Keratinocyte (primary cell): ENCODE results near the gene ZDHHC1. TPM values are rescaled to one million over a fixed set of nuclear protein-coding genes. Genes with fewer than 3 reads are reported as not detected.

Experiments used
- DNase-seq: peaks from one replicate; pipeline ENCODE4 v3.0.0-alpha.2; 2011; ENCODE audit warnings: low read depth, missing footprints, low spot score
- FAIRE-seq: peaks from 2 replicates; lab custom pipeline; 2011; peaks lifted over from hg19 to GRCh38; lab: Jason Lieb, UNC
- H2AFZ ChIP-seq: 2 replicates; pipeline ENCODE4 v1.6.0; 2012; ENCODE audit warnings: low read length, control low read depth, inconsistent platforms; ENCODE audit not compliant: control insufficient read depth
- H3K27ac ChIP-seq: 2 replicates; pipeline ENCODE4 v1.5.1; 2011; ENCODE audit warnings: low read length; ENCODE audit not compliant: control insufficient read depth, insufficient read depth
- H3K27me3 ChIP-seq: 3 replicates; pipeline ENCODE4 v1.6.0; 2011; ENCODE audit warnings: low read length; ENCODE audit not compliant: control insufficient read depth, insufficient read depth; ENCODE audit errors: extremely low read depth
- H3K36me3 ChIP-seq, 2 experiments: 2 replicates in 1 of 2; 3 replicates in 1 of 2; pipeline ENCODE4 v1.5.1; 2011; ENCODE audit warnings: low read length in 2 of 2, mild to moderate bottlenecking in 1 of 2; ENCODE audit not compliant: control insufficient read depth in 2 of 2, insufficient read depth in 2 of 2; ENCODE audit errors: extremely low read depth in 1 of 2
- H3K4me1 ChIP-seq: 3 replicates; pipeline ENCODE4 v1.5.1; 2011; ENCODE audit warnings: low read length; ENCODE audit not compliant: control insufficient read depth, insufficient read depth; ENCODE audit errors: extremely low read depth
- H3K4me2 ChIP-seq: 3 replicates; pipeline ENCODE4 v1.6.0; 2011; ENCODE audit warnings: low read depth, low read length; ENCODE audit not compliant: control insufficient read depth, insufficient read depth; ENCODE audit errors: extremely low read depth
- H3K4me3 ChIP-seq, 3 experiments: fragments of 200-600 bp in 1 of 3; sonication (generic) in 1 of 3; 2 replicates in 2 of 3; 3 replicates in 1 of 3; pipeline ENCODE4 v1.5.1; 2011 to 2016; ENCODE audit warnings: low read length in 3 of 3, mild to moderate bottlenecking in 3 of 3, control low read depth in 2 of 3, inconsistent platforms in 1 of 3, low read depth in 1 of 3, mixed read lengths in 1 of 3, mixed run types in 1 of 3, moderate library complexity in 1 of 3; ENCODE audit not compliant: control insufficient read depth in 2 of 3, insufficient read depth in 2 of 3; ENCODE audit errors: extremely low read depth in 1 of 3
- H3K79me2 ChIP-seq: 2 replicates; pipeline ENCODE4 v1.6.0; 2012; ENCODE audit warnings: low read length; ENCODE audit not compliant: control insufficient read depth, insufficient read depth
- H3K9ac ChIP-seq: 3 replicates; pipeline ENCODE4 v1.6.0; 2011; ENCODE audit warnings: low read length; ENCODE audit not compliant: control insufficient read depth, insufficient read depth; ENCODE audit errors: extremely low read depth
- H3K9me1 ChIP-seq: 3 replicates; pipeline ENCODE4 v1.6.0; 2011; ENCODE audit warnings: low read length; ENCODE audit not compliant: control insufficient read depth, insufficient read depth; ENCODE audit errors: extremely low read depth
- H3K9me3 ChIP-seq: 2 replicates; pipeline ENCODE4 v1.5.1; 2012; ENCODE audit warnings: low read depth, low read length; ENCODE audit not compliant: control insufficient read depth
- H4K20me1 ChIP-seq: 3 replicates; pipeline ENCODE4 v1.6.0; 2011; ENCODE audit warnings: low read length; ENCODE audit not compliant: control insufficient read depth, insufficient read depth; ENCODE audit errors: extremely low read depth
- EZH2 ChIP-seq: IDR thresholded peaks from one replicate; pipeline ENCODE4 v1.6.1; 2012; ENCODE audit warnings: inconsistent platforms, mild to moderate bottlenecking, low read length, moderate library complexity
- dilution Hi-C: fragments of 300-500 bp; cut with MboI; formaldehyde crosslinking; loops from one replicate; pipeline ENCODE4 v1.7.0; 2020; ENCODE audit warnings: low sequenced_read_pairs; ENCODE audit not compliant: extremely low pct_ligation_motif_present
- polyA plus RNA-seq, 5 experiments: library from polyadenylated mRNA; depleted of rRNA in 3 of 5; stranded (reverse) in 3 of 5; stranded (forward) in 1 of 5; unstranded in 1 of 5; fragments of >200 nt; gene quantifications; 1 replicate in 1 of 5; 2 replicates in 3 of 5; 3 replicates in 1 of 5; pipeline versions ENCODE4 v1.2.1 to v1.2.3, GENCODE V29; 2011 to 2012; ENCODE audit warnings: missing spikeins in 2 of 5, low read depth in 1 of 5, low replicate concordance in 1 of 5
- TF ChIP-seq, protein P1 (sequence below), 3 experiments: IDR thresholded peaks in 1 of 3; conservative IDR thresholded peaks in 1 of 3; optimal IDR thresholded peaks in 1 of 3; 2 replicates in 2 of 3; 3 replicates in 1 of 3; pipeline versions ENCODE3 to v1.5.1; 2011; ENCODE audit warnings: low read length in 3 of 3, mild to moderate bottlenecking in 3 of 3, moderate library complexity in 2 of 3, control low read depth in 1 of 3, inconsistent platforms in 1 of 3; ENCODE audit not compliant: insufficient read depth in 2 of 3; ENCODE audit errors: extremely low read depth in 1 of 3

The ZDHHC1 gene
- polyA plus RNA-seq, 1 donor (not counting 4 experiments of a cell fraction or from before 2014, with no cell fraction given) = 1.1 TPM

- peaks cover 49% of the 10 kb centered on the region for H3K79me2 ChIP-seq
- no peak overlapping the region for H2AFZ ChIP-seq
- peaks cover 13% of the 10 kb centered on the region for H3K9me1 ChIP-seq
- peaks cover 15 to 19% of the 10 kb centered on the region in 2 experiments for H3K36me3 ChIP-seq
- H3K9me3 ChIP-seq = no peaks in the 10 kb centered on the region
- DNase-seq (no peak), FAIRE-seq (no peak)
- H3K4me1 ChIP-seq = peaks cover 32% of the 10 kb centered on the region
- TF ChIP-seq EZH2 = no peak
- TF ChIP-seq, protein P1, sequence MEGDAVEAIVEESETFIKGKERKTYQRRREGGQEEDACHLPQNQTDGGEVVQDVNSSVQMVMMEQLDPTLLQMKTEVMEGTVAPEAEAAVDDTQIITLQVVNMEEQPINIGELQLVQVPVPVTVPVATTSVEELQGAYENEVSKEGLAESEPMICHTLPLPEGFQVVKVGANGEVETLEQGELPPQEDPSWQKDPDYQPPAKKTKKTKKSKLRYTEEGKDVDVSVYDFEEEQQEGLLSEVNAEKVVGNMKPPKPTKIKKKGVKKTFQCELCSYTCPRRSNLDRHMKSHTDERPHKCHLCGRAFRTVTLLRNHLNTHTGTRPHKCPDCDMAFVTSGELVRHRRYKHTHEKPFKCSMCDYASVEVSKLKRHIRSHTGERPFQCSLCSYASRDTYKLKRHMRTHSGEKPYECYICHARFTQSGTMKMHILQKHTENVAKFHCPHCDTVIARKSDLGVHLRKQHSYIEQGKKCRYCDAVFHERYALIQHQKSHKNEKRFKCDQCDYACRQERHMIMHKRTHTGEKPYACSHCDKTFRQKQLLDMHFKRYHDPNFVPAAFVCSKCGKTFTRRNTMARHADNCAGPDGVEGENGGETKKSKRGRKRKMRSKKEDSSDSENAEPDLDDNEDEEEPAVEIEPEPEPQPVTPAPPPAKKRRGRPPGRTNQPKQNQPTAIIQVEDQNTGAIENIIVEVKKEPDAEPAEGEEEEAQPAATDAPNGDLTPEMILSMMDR (optimal IDR thresholded peaks at IDR 0.05 in 1 of 3, IDR thresholded peaks at IDR 0.05 in 1 of 3, conservative IDR thresholded peaks at IDR 0.05 in 1 of 3; ENCODE audit: extremely low read depth in 1 of 3, insufficient read depth in 2 of 3, low read length in 3 of 3) = no peak
- H4K20me1 ChIP-seq = peaks cover 33% of the 10 kb centered on the region
- H3K4me2 ChIP-seq = no peak overlapping the region
- H3K27ac ChIP-seq = no peak overlapping the region
- H3K4me3 ChIP-seq = no peak overlapping the region
- H3K27me3 ChIP-seq = no peaks in the 10 kb centered on the region
- no peak overlapping the region for H3K9ac ChIP-seq
- dilution Hi-C loops = no loop called here
Measured at GRCh38 chr16:67460961-67461360, 44.7 kb upstream of the ZDHHC1 start.

DNA sequence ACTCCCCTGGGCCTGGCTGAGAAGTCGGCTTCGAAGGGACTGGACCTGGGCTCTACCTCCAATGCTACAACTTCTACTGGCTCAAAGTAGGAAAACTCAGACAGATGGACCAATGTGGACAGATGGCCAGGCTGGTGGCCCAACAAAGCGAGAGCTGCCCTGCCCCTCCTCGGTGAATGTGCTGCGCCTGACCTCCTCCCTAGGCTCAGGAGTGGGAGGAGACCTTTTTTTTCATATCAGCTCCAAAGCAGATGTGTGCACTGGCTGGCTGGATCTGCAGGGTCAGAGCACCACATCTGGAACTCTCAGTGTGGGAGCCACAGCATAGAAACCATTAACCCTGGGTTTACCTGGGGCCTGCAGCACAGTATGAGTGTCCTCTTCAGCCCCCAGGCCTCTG, 43.9 kb upstream of the ZDHHC1 start:
- DNase-seq = no peak
- Histone ChIP-seq H3K27ac (no peak overlapping the region), H3K9me1 (peaks cover 13% of the 10 kb centered on the region), H3K9ac (no peak overlapping the region), H3K27me3 (no peaks in the 10 kb centered on the region), H3K4me2 (no peak overlapping the region), H3K79me2 (peaks cover 41% of the 10 kb centered on the region), H2AFZ (no peak overlapping the region), H3K4me3 (no peak overlapping the region), H3K36me3 (peaks cover 14 to 16% of the 10 kb centered on the region in 2 experiments), H4K20me1 (peaks cover 31% of the 10 kb centered on the region), H3K4me1 (peaks cover 27% of the 10 kb centered on the region), H3K9me3 (no peaks in the 10 kb centered on the region)
- dilution Hi-C loops = no loop called here
- FAIRE-seq = no peak
- TF ChIP-seq, protein P1 (optimal IDR thresholded peaks at IDR 0.05 in 1 of 3, IDR thresholded peaks at IDR 0.05 in 1 of 3, conservative IDR thresholded peaks at IDR 0.05 in 1 of 3; ENCODE audit: extremely low read depth in 1 of 3, insufficient read depth in 2 of 3, low read length in 3 of 3) = no peak
- TF ChIP-seq EZH2 = no peak
